Transverse colon (tissue), 3 donors: ENCODE data around the gene PIMREG.

Experiments
- POLR2A ChIP-seq: fragments of 450-650 bp; IDR thresholded peaks from one replicate; pipeline ENCODE4 v1.6.1; 2016; ENCODE audit warnings: antibody characterized with exemption, mild to moderate bottlenecking, moderate library complexity
- TF ChIP-seq, protein P1 (sequence below), 5 experiments: fragments of 200-600 bp in 3 of 5; fragments of 450-650 bp in 2 of 5; sonication (generic) in 3 of 5; IDR thresholded peaks; 1 replicate in 2 of 5; 2 replicates in 3 of 5; pipeline ENCODE4 v1.5.1; 2016 to 2017; ENCODE audit warnings: antibody characterized with exemption in 5 of 5, inconsistent platforms in 3 of 5, mild to moderate bottlenecking in 2 of 5, moderate library complexity in 1 of 5

DNA sequence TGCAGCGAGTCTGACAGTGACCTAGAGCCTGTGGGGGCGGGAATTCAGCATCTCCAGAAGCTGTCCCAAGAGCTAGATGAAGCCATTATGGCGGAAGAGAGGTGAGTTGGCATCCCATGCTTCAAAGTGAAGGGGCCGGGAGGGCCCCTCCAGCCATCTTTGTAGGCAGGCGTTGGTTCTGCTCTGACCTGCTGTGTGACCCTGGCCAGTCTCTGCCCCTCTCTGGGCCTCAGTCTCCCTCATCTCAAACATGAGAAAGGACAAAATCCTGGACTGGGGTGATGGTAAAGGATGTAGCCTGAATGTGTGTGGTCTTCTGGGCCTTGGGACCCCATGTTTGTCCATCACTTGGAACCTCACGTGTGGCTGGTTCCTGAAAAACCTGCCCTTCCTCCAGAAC is 5.1 kb downstream of the PIMREG start:
- TF ChIP-seq, protein P1, sequence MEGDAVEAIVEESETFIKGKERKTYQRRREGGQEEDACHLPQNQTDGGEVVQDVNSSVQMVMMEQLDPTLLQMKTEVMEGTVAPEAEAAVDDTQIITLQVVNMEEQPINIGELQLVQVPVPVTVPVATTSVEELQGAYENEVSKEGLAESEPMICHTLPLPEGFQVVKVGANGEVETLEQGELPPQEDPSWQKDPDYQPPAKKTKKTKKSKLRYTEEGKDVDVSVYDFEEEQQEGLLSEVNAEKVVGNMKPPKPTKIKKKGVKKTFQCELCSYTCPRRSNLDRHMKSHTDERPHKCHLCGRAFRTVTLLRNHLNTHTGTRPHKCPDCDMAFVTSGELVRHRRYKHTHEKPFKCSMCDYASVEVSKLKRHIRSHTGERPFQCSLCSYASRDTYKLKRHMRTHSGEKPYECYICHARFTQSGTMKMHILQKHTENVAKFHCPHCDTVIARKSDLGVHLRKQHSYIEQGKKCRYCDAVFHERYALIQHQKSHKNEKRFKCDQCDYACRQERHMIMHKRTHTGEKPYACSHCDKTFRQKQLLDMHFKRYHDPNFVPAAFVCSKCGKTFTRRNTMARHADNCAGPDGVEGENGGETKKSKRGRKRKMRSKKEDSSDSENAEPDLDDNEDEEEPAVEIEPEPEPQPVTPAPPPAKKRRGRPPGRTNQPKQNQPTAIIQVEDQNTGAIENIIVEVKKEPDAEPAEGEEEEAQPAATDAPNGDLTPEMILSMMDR (IDR thresholded peaks at IDR 0.05) = no peak
- TF ChIP-seq POLR2A = no peak
